8988T (cell line): ENCODE results near the gene SLC25A39.
A peak's percentile ranks its signal among the peaks of the same experiment; 100 is the strongest.
"Not testable (repeated sequence)": the region's sequence is repeated elsewhere in the genome, so short reads cannot be mapped to it uniquely, and the experiment has no call there.

Source experiments
- DNase-seq: peaks from one replicate; pipeline ENCODE4 v3.0.0; 2011

SLC25A39 gene

GRCh38 chr17:44324571-44325275 lies at the start of gene SLC25A39:
TSS of gene SLC25A39 (minus strand) at chr17:44324823. CDS start at chr17:44323562, 1,261 bp downstream.
- DNase-seq = no peak

GRCh38 chr17:44372036-44372435 lies 47.4 kb upstream of the SLC25A39 start:
- peak; percentile 2 for DNase-seq

- not testable (repeated sequence) for DNase-seq
Observed at GRCh38 chr17:44369414-44370023, 44.9 kb upstream of the SLC25A39 start.

GRCh38 chr17:44368391-44369243 lies 44.0 kb upstream of the SLC25A39 start:
- DNase-seq = not testable (repeated sequence)

- no peak for DNase-seq
Observed at GRCh38 chr17:44367231-44367979, 42.8 kb upstream of the SLC25A39 start.

GRCh38 chr17:44365051-44365450 lies 40.4 kb upstream of the SLC25A39 start:
- not testable (repeated sequence) for DNase-seq

GRCh38 chr17:44363613-44364159 lies 39.1 kb upstream of the SLC25A39 start, which contains the start of gene FAM171A2:
TSS of gene FAM171A2 (minus strand) at chr17:44363853. CDS start at chr17:44363714, 139 bp downstream.
- DNase-seq = peak; percentile 81

- DNase-seq = no peak
Observed at GRCh38 chr17:44362949-44363612, 38.5 kb upstream of the SLC25A39 start.

- DNase-seq = no peak
Observed at GRCh38 chr17:44362459-44362948, 37.9 kb upstream of the SLC25A39 start.

DNA sequence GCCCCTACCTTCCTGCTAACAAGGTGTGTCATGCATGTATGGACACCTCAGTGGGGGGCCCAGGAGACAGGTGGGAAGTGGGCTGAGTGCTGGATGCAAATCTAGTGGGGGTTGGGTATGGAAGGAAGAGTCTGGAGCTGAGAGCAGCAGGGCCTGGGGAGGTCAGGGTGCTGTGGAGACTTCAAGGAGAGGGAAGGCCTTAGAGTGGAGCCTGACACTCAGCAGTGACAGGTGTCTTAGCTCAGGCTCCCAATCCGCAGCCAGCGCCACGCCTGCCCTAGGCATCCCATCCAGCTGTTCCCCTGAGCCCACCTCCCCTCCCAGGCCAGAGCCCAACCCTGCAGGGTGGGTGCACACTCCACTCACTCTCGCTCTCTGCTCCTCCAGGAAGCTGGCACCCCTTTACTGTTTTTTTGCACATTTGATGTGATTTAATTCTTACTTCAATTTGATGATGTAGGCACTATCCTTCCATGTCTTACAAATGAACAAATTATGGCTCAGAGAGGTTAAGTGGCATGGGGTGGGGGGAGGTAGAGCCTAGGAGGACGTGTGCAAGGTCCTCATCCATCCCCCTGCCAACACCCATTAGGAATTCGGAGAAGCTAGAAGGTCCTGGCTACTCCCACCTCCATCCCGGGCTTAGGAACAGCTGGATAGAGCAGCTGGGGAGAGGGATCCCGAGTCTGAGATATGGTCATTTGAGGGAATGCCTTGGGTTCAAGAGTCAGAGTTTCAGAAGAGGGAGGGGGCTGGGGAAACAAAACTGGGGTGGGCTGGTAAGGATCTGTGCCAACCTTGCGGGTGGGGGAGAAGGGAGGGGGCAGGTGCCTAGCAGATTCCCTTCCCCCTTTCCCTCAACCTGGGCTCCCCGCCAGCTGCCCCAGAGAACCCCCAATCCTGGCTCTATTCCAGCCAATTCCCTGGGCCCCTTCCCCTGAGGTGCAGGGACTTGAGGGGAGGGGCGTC lies 37.0 kb upstream of the SLC25A39 start:
- no peak for DNase-seq

GRCh38 chr17:44360826-44361225 lies 36.2 kb upstream of the SLC25A39 start:
- no peak for DNase-seq

GRCh38 chr17:44360144-44360533 lies 35.5 kb upstream of the SLC25A39 start:
- no peak for DNase-seq

DNA sequence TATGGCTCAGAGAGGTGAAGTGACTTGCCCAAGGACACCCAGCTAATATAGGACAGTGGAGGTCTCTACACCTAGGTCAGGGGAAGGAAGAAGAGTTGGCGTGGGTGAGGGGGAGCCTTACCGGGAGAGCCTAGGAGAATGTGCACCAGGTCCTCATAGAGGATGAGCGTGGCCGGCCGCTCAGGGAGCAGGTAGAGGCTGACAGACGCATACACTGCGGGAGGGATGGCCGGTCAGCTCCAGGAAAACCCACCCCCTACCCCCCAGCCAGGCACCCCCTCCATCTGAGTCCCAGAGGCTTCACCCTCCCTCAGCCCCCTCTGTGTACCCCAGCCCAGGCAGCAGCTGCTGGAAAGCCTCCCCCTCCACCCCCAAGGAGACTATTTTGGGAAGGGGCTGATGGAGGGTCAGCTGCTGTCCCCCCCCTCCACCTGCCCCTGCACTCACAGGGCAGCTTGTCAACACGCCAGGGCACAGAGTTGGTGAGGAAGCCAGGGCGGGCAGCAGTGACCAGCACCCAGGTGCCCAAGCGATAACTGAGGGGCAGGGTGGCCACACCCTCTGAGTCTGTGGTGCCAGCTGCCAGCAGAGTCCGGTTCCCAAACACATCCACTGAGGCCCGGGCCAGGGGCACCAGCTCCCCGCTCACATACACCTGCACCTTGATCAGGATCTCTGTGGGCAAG lies 35.0 kb upstream of the SLC25A39 start:
- DNase-seq = peak; percentile 11

- no peak for DNase-seq
Observed at GRCh38 chr17:44359006-44359405, 34.4 kb upstream of the SLC25A39 start.

GRCh38 chr17:44358066-44358465 lies 33.4 kb upstream of the SLC25A39 start:
- no peak for DNase-seq

GRCh38 chr17:44356241-44356640 lies 31.6 kb upstream of the SLC25A39 start:
- peak; percentile 43 for DNase-seq

GRCh38 chr17:44355642-44356099 lies 31.0 kb upstream of the SLC25A39 start:
- no peak for DNase-seq

- no peak for DNase-seq
Observed at GRCh38 chr17:44354582-44355561, 30.2 kb upstream of the SLC25A39 start.
